Erythroblast (primary cell): ENCODE measurements around the gene TBXT.

Source experiments
- GATA1 ChIP-seq: IDR thresholded peaks from 2 replicates; pipeline ENCODE4 v1.6.1; 2011; ENCODE audit warnings: low read depth, mild to moderate bottlenecking, control low read depth, low read length, moderate library complexity
- POLR2A ChIP-seq: IDR thresholded peaks from 2 replicates; pipeline ENCODE4 v1.6.1; 2011; ENCODE audit warnings: mild to moderate bottlenecking, low read length

- TF ChIP-seq POLR2A, result no peak
- no peak for TF ChIP-seq GATA1
These were observed 5.8 kb upstream of the TBXT start for GRCh38 chr6:166173281-166173951.
